Astrocyte of the cerebellum (primary cell): ENCODE data around the gene MICAL3.

Experiments used
- DNase-seq: peaks from one replicate; pipeline ENCODE4 v3.0.0-alpha.2; 2011; ENCODE audit warnings: low read depth
- H3K4me3 ChIP-seq: 2 replicates; pipeline ENCODE4 v1.5.1; 2011; ENCODE audit warnings: mild to moderate bottlenecking, low read depth, low read length, moderate library complexity
- in situ Hi-C: cut with HindIII; loops from 2 replicates; pipeline ENCODE4 v1.10.0; 2017; ENCODE audit warnings: low sequenced_read_pairs
- TF ChIP-seq, protein P1 (sequence below): IDR thresholded peaks from 2 replicates; pipeline ENCODE4 v1.5.1; 2012; ENCODE audit warnings: low read length, low read depth, moderate library complexity, mild to moderate bottlenecking; ENCODE audit errors: missing control alignments

The MICAL3 gene

DNA sequence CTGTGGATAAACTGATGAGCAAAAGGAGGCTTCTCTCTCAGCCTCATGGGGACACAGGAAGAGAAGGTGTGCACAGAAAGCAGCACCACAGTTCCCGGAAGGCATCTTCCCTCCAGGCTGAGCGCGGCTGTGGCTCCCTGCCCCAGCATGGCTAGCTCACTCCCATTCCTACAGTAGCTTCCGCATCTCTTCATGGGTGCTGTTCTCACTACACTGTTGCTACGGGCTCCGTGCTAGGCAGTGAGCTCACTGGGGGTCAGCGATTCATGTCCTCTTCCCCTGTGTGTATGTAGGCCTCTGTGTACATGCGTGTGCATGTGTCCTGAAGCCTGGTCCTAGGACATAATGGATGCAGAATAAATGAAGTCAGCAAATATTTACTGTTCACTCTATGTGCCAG lies 64.3 kb downstream of the MICAL3 start:
- H3K4me3 ChIP-seq: no peak overlapping the region
- TF ChIP-seq, protein P1, sequence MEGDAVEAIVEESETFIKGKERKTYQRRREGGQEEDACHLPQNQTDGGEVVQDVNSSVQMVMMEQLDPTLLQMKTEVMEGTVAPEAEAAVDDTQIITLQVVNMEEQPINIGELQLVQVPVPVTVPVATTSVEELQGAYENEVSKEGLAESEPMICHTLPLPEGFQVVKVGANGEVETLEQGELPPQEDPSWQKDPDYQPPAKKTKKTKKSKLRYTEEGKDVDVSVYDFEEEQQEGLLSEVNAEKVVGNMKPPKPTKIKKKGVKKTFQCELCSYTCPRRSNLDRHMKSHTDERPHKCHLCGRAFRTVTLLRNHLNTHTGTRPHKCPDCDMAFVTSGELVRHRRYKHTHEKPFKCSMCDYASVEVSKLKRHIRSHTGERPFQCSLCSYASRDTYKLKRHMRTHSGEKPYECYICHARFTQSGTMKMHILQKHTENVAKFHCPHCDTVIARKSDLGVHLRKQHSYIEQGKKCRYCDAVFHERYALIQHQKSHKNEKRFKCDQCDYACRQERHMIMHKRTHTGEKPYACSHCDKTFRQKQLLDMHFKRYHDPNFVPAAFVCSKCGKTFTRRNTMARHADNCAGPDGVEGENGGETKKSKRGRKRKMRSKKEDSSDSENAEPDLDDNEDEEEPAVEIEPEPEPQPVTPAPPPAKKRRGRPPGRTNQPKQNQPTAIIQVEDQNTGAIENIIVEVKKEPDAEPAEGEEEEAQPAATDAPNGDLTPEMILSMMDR: no peak
- no peak for DNase-seq
- in situ Hi-C loops: no loop called here

DNA sequence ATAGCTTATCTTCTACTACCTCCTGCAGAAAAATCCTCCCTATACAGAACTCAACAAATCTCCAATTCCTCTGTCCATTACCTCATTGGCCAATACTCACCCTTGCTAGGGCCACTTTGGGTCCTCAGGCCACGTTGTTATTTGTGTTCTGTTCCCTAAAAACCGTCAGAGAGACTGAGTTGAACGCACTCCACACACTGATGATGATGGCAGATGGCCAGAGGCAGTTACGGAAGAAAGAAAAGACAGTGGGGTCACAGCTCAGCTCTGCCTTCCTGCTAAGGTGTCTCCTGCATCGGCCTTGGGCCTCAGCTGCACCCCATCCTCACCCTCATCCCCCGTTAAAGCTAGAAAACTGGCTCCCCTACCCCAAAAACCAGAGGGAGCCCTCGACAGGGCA lies 66.2 kb downstream of the MICAL3 start:
- H3K4me3 ChIP-seq: no peak overlapping the region
- TF ChIP-seq, protein P1: no peak
- in situ Hi-C loops: no loop called here
- DNase-seq: no peak

DNA sequence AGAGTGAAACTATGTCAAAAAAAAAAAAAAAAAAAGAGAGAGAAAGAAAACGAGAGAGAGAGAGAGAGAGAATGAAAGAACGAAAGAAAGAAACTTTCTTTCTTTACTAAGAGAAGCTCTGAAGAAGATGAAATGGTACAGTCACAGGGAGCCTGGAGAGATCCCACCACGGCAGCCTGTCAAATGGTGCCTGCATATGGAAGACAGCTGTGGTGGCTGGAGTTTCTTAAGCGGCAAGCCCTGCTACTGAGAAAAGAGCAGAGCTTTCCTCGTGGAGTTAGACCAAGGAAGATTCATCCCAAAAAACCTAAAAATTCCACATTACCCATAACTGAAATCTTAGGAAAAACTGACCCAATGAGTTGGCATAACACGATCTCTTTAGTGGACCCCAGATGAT lies 66.7 kb downstream of the MICAL3 start:
- in situ Hi-C loops: no loop called here
- TF ChIP-seq, protein P1: no peak
- H3K4me3 ChIP-seq: no peak overlapping the region
- DNase-seq: no peak

DNA sequence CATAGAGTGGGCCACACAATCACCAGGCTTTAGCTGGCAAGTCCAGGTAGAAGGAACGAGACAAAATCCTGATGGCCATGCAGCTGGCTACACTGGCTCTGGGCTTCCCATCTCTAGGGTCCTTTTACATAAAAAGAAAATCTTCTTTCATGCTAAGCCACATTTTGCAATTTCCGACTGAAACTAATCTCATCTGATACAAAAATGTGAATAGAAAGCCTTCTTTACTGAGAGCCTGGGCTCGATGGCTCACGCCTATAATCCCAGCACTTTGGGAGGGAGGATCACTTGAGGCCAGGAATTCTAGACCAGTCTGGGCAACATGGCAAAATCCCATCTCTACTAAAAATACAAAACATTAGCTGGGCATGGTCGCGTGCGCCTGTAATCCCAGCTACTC lies 67.2 kb downstream of the MICAL3 start:
- TF ChIP-seq, protein P1: no peak
- no peak for DNase-seq
- in situ Hi-C loops: no loop called here
- no peak overlapping the region for H3K4me3 ChIP-seq

DNA sequence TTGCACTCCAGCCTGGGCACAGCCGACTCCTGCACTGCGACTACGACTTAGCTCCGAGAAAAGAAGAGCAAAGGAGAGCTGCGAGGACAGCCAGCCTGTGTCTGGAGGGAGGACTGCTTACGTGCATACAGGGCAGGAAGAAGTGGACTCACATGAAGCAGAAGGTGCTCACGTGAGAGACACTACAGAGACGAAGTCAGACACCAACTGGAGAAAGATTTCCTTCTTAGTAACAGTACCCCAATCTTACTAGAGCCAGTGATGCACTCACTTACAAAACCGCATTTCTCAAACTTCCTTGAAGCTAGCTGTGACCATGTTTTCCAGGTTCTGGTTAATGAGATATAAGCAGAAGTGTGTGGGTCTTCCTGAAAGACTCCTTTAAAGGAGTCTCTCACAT lies 67.7 kb downstream of the MICAL3 start:
- TF ChIP-seq, protein P1: no peak
- H3K4me3 ChIP-seq: no peak overlapping the region
- in situ Hi-C loops: no loop called here
- DNase-seq: no peak

DNA sequence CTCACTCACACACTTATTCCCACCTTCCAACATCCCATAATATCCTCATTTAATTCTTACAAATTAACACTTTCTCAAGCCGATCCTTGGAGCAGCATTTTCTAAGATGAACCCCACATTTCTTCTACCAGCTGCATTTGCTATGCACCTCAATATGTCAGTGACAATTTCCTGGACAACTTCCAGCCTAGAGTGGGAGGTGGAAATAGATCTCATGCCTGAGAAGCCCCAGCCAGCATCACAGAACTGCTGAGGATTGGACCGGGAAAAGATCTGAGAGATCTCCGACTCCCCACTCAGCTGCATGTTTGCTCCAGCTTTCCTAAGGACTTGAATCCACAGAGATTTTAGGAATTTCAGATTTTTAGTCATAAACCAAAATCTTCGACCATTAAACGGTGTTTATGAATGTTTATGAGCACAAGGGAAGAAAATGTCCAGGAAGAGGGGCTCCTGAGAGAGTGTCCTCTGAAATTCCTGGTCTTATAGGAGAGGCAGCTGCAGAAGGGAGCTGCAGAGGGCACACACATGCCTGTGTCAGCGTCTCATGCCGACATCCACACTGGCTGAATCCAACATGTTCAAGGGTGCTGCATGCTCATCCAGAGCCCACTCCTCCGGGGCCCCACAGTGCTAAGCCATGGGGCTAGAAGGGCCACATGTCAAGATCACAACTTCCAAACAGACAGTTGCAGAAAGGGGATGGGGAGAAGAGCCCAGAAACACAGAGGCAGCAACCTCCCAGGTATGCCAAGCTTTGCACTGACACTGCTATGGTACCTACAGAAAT lies 68.6 kb downstream of the MICAL3 start:
- TF ChIP-seq, protein P1: no peak
- H3K4me3 ChIP-seq: no peak overlapping the region
- no peak for DNase-seq
- in situ Hi-C loops: no loop called here
